ENCODE measurements around the gene GPR108.

The GPR108 gene

DNA sequence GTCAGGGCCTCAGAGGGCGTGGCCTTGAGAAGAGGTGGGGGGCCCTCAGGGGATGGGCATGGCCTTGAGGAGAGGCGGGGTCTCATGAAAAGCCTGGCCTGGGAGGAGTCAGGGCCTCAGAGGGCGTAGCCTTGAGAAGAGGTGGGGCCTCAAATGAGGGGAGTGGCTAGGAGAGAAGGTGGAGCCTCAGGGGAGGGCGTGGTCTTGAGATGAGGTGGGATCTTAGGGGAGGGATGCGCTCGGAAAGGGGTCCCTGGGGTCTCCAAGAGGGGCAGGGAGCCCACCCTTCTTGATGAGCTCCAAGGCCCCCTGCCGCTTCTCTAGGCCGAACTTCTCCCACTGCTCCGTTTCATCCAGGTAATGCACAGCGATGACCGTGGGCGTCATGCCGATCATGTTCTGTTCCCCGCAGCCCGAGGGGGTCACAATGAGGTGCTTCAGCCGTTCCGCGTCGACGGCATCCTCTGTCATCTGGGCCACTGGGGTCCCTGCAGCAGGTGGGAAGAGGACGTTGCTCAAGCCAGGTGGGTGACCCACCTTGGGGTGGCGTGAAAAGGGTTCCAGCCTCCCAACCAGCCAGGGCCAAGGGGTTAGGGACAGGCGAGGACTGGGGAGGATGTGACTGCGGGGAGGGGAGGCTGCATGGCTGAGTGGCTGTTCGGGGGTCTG, 43.1 kb downstream of the GPR108 start:
- peaks cover 50% of the 10 kb centered on the region for H3K9me3 Mint-ChIP-seq
- no peak overlapping the region for H3K4me3 Mint-ChIP-seq
- TF ChIP-seq, protein P1, sequence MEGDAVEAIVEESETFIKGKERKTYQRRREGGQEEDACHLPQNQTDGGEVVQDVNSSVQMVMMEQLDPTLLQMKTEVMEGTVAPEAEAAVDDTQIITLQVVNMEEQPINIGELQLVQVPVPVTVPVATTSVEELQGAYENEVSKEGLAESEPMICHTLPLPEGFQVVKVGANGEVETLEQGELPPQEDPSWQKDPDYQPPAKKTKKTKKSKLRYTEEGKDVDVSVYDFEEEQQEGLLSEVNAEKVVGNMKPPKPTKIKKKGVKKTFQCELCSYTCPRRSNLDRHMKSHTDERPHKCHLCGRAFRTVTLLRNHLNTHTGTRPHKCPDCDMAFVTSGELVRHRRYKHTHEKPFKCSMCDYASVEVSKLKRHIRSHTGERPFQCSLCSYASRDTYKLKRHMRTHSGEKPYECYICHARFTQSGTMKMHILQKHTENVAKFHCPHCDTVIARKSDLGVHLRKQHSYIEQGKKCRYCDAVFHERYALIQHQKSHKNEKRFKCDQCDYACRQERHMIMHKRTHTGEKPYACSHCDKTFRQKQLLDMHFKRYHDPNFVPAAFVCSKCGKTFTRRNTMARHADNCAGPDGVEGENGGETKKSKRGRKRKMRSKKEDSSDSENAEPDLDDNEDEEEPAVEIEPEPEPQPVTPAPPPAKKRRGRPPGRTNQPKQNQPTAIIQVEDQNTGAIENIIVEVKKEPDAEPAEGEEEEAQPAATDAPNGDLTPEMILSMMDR (IDR thresholded peaks at IDR 0.05): no peak
- H3K4me1 Mint-ChIP-seq: no peaks in the 10 kb centered on the region
- DNase-seq: no peak
- no peak overlapping the region for H3K27ac Mint-ChIP-seq
- H3K27me3 Mint-ChIP-seq (ENCODE audit: low read depth, poor library complexity): peaks cover 14% of the 10 kb centered on the region
- no peaks in the 10 kb centered on the region for H3K36me3 Mint-ChIP-seq (ENCODE audit: low read depth)

DNA sequence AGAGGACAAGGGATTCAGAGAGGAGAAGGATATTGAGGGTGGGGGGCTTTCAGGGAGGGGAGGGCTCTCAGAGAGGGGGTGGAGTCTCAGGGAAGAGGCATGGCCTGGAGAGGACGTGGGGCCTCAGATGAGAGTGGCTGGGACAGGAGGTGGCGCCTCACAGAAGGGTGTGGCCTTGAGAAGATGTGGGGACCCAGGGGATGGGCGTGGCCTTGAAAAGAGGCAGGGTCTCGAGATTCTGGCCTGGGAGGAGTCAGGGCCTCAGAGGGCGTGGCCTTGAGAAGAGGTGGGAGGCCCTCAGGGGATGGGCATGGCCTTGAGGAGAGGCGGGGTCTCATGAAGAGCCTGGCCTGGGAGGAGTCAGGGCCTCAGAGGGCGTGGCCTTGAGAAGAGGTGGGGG, 43.7 kb downstream of the GPR108 start:
- Mint-ChIP-seq H3K27ac (no peak overlapping the region), H3K36me3 (ENCODE audit: low read depth) (no peaks in the 10 kb centered on the region), H3K27me3 (ENCODE audit: low read depth, poor library complexity) (peaks cover 13% of the 10 kb centered on the region), H3K4me3 (no peak overlapping the region), H3K9me3 (peaks cover 48% of the 10 kb centered on the region), H3K4me1 (no peaks in the 10 kb centered on the region)
- TF ChIP-seq, protein P1 (IDR thresholded peaks at IDR 0.05): no peak
- no peak for DNase-seq

DNA sequence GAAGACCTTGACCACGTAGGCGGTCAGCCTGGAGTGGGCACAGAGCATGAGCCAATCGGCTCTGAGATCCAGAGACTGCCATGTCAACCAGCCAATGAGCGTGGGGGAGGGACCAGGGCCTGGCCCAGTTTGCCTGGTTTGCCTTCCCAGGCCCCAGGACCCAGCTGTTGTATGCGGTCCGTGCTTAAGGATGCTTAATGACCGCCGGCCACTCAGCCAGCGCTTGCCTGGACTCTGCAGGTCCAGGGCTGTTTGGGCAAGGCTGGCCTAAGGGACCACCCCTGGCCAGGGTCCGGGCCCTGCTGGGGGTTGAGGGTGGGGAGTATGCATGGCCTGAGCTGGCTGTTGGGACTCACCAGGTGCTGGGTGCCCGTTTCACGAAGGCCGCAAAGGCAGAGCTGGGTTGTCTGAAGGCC, 44.3 kb downstream of the GPR108 start:
- TF ChIP-seq, protein P1 (IDR thresholded peaks at IDR 0.05): no peak
- no peak overlapping the region for H3K4me3 Mint-ChIP-seq
- peaks cover 13% of the 10 kb centered on the region for H3K27me3 Mint-ChIP-seq (ENCODE audit: low read depth, poor library complexity)
- H3K36me3 Mint-ChIP-seq (ENCODE audit: low read depth): no peaks in the 10 kb centered on the region
- no peak for DNase-seq
- peaks cover 46% of the 10 kb centered on the region for H3K9me3 Mint-ChIP-seq
- no peaks in the 10 kb centered on the region for H3K4me1 Mint-ChIP-seq
- H3K27ac Mint-ChIP-seq: no peak overlapping the region

DNA sequence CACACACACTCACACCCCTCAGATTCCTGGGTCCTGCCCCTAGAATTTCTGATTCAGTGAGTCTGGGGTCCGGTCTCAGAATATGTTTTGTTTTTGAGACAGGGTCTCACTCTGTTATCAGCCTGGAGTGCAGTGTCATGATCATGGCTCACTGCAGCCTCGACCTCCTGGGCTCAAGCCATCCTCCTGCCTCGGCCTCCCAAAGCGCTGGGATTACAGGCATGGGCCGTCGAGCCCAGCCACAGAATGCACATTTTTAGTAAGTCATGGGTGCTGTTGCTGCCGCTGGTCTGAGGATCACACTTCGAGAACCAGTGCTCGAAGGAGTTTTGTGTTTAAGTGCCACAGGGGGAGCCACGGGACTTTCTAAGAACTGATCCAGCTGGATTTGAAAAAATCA, 45.4 kb downstream of the GPR108 start:
- no peak for DNase-seq
- Mint-ChIP-seq H3K36me3 (ENCODE audit: low read depth) (no peaks in the 10 kb centered on the region), H3K4me3 (no peak overlapping the region), H3K27me3 (ENCODE audit: low read depth, poor library complexity) (peaks cover 13% of the 10 kb centered on the region), H3K4me1 (no peaks in the 10 kb centered on the region), H3K27ac (no peak overlapping the region), H3K9me3 (peaks cover 46% of the 10 kb centered on the region)
- TF ChIP-seq, protein P1 (IDR thresholded peaks at IDR 0.05): no peak

DNA sequence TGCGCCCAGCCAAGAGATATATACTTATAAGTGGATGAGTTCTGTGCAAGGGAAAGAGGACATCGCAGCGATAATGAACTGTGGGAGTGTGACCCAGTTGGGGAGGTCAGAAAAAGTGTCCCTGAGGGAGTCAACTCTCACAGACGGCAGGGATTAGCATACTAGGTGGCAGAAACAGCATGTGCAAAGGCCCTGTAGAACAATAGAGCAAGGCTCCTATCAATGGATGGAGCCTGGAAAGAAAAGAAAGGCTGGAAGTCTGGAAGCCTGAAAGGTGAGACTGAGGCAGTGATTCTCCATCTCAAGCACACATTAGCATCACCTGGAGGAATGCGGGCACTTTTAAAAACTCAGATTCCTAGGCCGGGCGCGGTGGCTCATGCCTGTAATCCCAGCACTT, 46.0 kb downstream of the GPR108 start:
- DNase-seq: no peak
- Mint-ChIP-seq H3K4me3 (no peak overlapping the region), H3K4me1 (no peaks in the 10 kb centered on the region), H3K27me3 (ENCODE audit: low read depth, poor library complexity) (peaks cover 18% of the 10 kb centered on the region), H3K27ac (no peak overlapping the region), H3K9me3 (peaks cover 46% of the 10 kb centered on the region), H3K36me3 (ENCODE audit: low read depth) (no peaks in the 10 kb centered on the region)
- TF ChIP-seq, protein P1 (IDR thresholded peaks at IDR 0.05): no peak

Data from nephron progenitor cell (in vitro differentiated cells).